SK-N-SH (cell line): Measurements from ENCODE around the gene MYOM3. TPM values are rescaled to one million over a fixed set of nuclear protein-coding genes. Genes with fewer than 3 reads are reported as not detected.

Experiments used
- CTCF ChIA-PET: fragments of 300-600, 350-600 bp; formaldehyde crosslinking; extraction: SDS; loops from one replicate; lab custom pipeline; 2021; lab: Yijun Ruan, JAX
- POLR2A ChIA-PET: fragments of 350-600 bp; sonication (Branson Sonifier 250); formaldehyde crosslinking; extraction: SDS; loops from one replicate; lab custom pipeline; 2020; ENCODE audit warnings: antibody characterized with exemption, inconsistent platforms; lab: Yijun Ruan, JAX
- DNase-seq: peaks from one replicate; pipeline ENCODE4 v3.0.0; 2012
- H2AFZ ChIP-seq: fragments of 200-600 bp; sonication (generic); 2 replicates; pipeline ENCODE4 v1.8.1; 2016; ENCODE audit warnings: antibody characterized with exemption, mild to moderate bottlenecking, low read depth
- H3F3A ChIP-seq: fragments of 200-600 bp; sonication (generic); replicated peaks from 2 replicates; pipeline ENCODE3; 2016; ENCODE audit warnings: antibody characterized with exemption, mild to moderate bottlenecking; ENCODE audit not compliant: insufficient read depth
- H3K27ac ChIP-seq, 2 experiments: fragments of 200-500 bp in 1 of 2; fragments of 200-600 bp in 1 of 2; sonication (Bioruptor generic) in 1 of 2; sonication (generic), shearing (Covaris generic) in 1 of 2; 2 replicates each; pipeline versions ENCODE4 v1.5.1 to v1.6.1; 2014 to 2016; ENCODE audit warnings: low read depth in 2 of 2, inconsistent platforms in 1 of 2, low read length in 1 of 2, mild to moderate bottlenecking in 1 of 2, mixed read lengths in 1 of 2
- H3K27me3 ChIP-seq: fragments of 200-600 bp; sonication (generic), shearing (Covaris generic); 2 replicates; pipeline ENCODE4 v1.6.1; 2016; ENCODE audit warnings: mixed run types; ENCODE audit not compliant: insufficient read depth
- H3K36me3 ChIP-seq, 2 experiments: fragments of 200-500 bp in 1 of 2; fragments of 200-600 bp in 1 of 2; sonication (Bioruptor generic) in 1 of 2; sonication (generic) in 1 of 2; replicated peaks in 1 of 2; 2 replicates each; pipeline versions ENCODE3 to v1.5.1; 2014 to 2016; ENCODE audit warnings: low read length in 1 of 2, mild to moderate bottlenecking in 1 of 2; ENCODE audit not compliant: insufficient read depth in 2 of 2, control insufficient read depth in 1 of 2
- H3K4me1 ChIP-seq, 2 experiments: fragments of 200-500 bp in 1 of 2; fragments of 200-600 bp in 1 of 2; sonication (Bioruptor generic) in 1 of 2; sonication (generic), shearing (Covaris generic) in 1 of 2; 2 replicates each; pipeline versions ENCODE4 v1.5.1 to v1.6.1; 2014 to 2016; ENCODE audit warnings: low read depth in 1 of 2, low read length in 1 of 2, mixed run types in 1 of 2; ENCODE audit not compliant: insufficient read depth in 2 of 2, control insufficient read depth in 1 of 2
- H3K4me2 ChIP-seq: fragments of 200-600 bp; sonication (generic), shearing (Covaris generic); 2 replicates; pipeline ENCODE4 v1.6.1; 2017; ENCODE audit warnings: mixed run types
- H3K4me3 ChIP-seq, 2 experiments: fragments of 200-500 bp in 1 of 2; fragments of 200-600 bp in 1 of 2; sonication (Bioruptor generic) in 1 of 2; sonication (generic), shearing (Covaris generic) in 1 of 2; 2 replicates each; pipeline versions ENCODE4 v1.5.1 to v1.8.1; 2014 to 2016; ENCODE audit warnings: low read depth in 2 of 2, inconsistent platforms in 1 of 2, low read length in 1 of 2, mild to moderate bottlenecking in 1 of 2, mixed read lengths in 1 of 2, moderate library complexity in 1 of 2
- H3K79me2 ChIP-seq: fragments of 200-600 bp; sonication (generic); 2 replicates; pipeline ENCODE4 v1.8.1; 2017; ENCODE audit warnings: mild to moderate bottlenecking; ENCODE audit not compliant: insufficient read depth
- H3K9ac ChIP-seq: fragments of 200-600 bp; sonication (generic); 2 replicates; pipeline ENCODE4 v1.6.1; 2017; ENCODE audit warnings: mixed run types
- H3K9me2 ChIP-seq: fragments of 200-600 bp; sonication (generic); 2 replicates; pipeline ENCODE4 v1.6.1; 2017; ENCODE audit warnings: mixed run types
- H3K9me3 ChIP-seq: fragments of 200-600 bp; sonication (generic); 2 replicates; pipeline ENCODE4 v1.6.1; 2017; ENCODE audit warnings: mixed run types, mild to moderate bottlenecking, moderate library complexity
- H4K20me1 ChIP-seq: fragments of 200-600 bp; sonication (generic); 2 replicates; pipeline ENCODE4 v1.6.1; 2017; ENCODE audit warnings: mild to moderate bottlenecking, mixed run types; ENCODE audit not compliant: insufficient read depth
- CHD2 ChIP-seq: fragments of 150-350 bp; IDR thresholded peaks from 2 replicates; pipeline ENCODE4 v1.6.1; 2018; ENCODE audit warnings: low read length; ENCODE audit not compliant: partially characterized antibody
- ELF1 ChIP-seq: IDR thresholded peaks from 2 replicates; pipeline ENCODE4 v1.4.0; 2012
- EZH2phosphoT487 ChIP-seq: fragments of 200-600 bp; sonication (generic); IDR thresholded peaks from 2 replicates; pipeline ENCODE4 v1.6.1; 2017; ENCODE audit warnings: low read depth, mixed run types, mild to moderate bottlenecking, antibody characterized with exemption, moderate library complexity, borderline replicate concordance
- FOSL2 ChIP-seq: IDR thresholded peaks from 2 replicates; pipeline ENCODE4 v1.4.0; 2012; ENCODE audit warnings: low read depth, mild to moderate bottlenecking, moderate library complexity, borderline replicate concordance
- FOXJ3 ChIP-seq: sonication (generic); formaldehyde crosslinking; IDR thresholded peaks from 2 replicates; pipeline ENCODE4 v1.5.1; 2020; ENCODE audit warnings: mild to moderate bottlenecking, missing genetic modification reagents
- GABPA ChIP-seq: IDR thresholded peaks from 2 replicates; pipeline ENCODE4 v1.4.0; 2012; ENCODE audit warnings: low read depth, mild to moderate bottlenecking
- JUND ChIP-seq: IDR thresholded peaks from 2 replicates; pipeline ENCODE4 v1.4.0; 2012
- MEF2A ChIP-seq: IDR thresholded peaks from 2 replicates; pipeline ENCODE4 v1.4.0; 2012; ENCODE audit warnings: low read depth, borderline replicate concordance
- MXI1 ChIP-seq: IDR thresholded peaks from 2 replicates; pipeline ENCODE4 v1.6.1; 2012; ENCODE audit warnings: mild to moderate bottlenecking, low read depth, low read length, improper control_type of control experiment
- NRF1 ChIP-seq: IDR thresholded peaks from 2 replicates; pipeline ENCODE4 v1.6.1; 2012; ENCODE audit warnings: low read depth, mild to moderate bottlenecking, low read length
- POLR2AphosphoS5 ChIP-seq: IDR thresholded peaks from 2 replicates; pipeline ENCODE4 v1.6.1; 2012; ENCODE audit warnings: low read depth, low read length
- RAD21 ChIP-seq: IDR thresholded peaks from 2 replicates; pipeline ENCODE4 v1.6.1; 2012; ENCODE audit warnings: mild to moderate bottlenecking, low read length
- RCOR1 ChIP-seq: fragments of 150-350 bp; IDR thresholded peaks from 2 replicates; pipeline ENCODE4 v1.6.1; 2017; ENCODE audit warnings: antibody characterized with exemption, low read length
- REST ChIP-seq: IDR thresholded peaks from 2 replicates; pipeline ENCODE4 v1.6.1; 2012; ENCODE audit warnings: mild to moderate bottlenecking, low read depth, low read length, moderate library complexity
- ZBTB33 ChIP-seq: IDR thresholded peaks from 2 replicates; pipeline ENCODE4 v1.4.0; 2012; ENCODE audit warnings: low read depth, borderline replicate concordance
- WGBS: methylation state at CpG from one replicate; pipeline ENCODE4 v1.1.6; 2017; ENCODE audit warnings: low lambda C conversion rate; 5-methylcytosine and 5-hydroxymethylcytosine counted together
- polyA plus RNA-seq, 3 experiments: library from polyadenylated mRNA; depleted of rRNA; stranded (reverse); fragments of >200 nt; gene quantifications; 2 replicates each; pipeline ENCODE4 v1.2.3, GENCODE V29; 2012

Gene MYOM3
- polyA plus RNA-seq, 1 of the 3 experiments (the other 2 are of a cell fraction): 0.02 TPM

- Histone ChIP-seq H3F3A (no peaks in the 10 kb centered on the region), H3K4me2 (peak overlapping the region; percentile 51), H3K9me2 (no peaks in the 10 kb centered on the region), H3K36me3 (no peaks in the 10 kb centered on the region), H3K27ac (no peak overlapping the region), H3K4me1 (peaks cover 0 to 4% of the 10 kb centered on the region in 2 experiments; a peak in 1 of 4 replicates), H2AFZ (no peak overlapping the region), H3K9me3 (no peaks in the 10 kb centered on the region), H3K9ac (peak overlapping the region; percentile 5; the same call in 1 of the 2 replicates), H3K27me3 (no peaks in the 10 kb centered on the region; the same call in 1 of the 2 replicates), H3K4me3 (peak overlapping the region; percentile 25 to 42; a peak in 1 of 4 replicates), H3K79me2 (no peaks in the 10 kb centered on the region), H4K20me1 (no peaks in the 10 kb centered on the region)
- CTCF ChIA-PET: interaction anchor here (0.6 to 9.5 kb wide), 55 partner anchors 9 to 749 kb away, joined by 3 to 72 read pairs (median 5); partner anchors contain the start of genes IFNLR1, MYOM3 and NIPAL3
- WGBS: 39% methylated on average over 5 of the region's 5 CpGs
- POLR2A ChIA-PET: no interaction called here
- TF ChIP-seq MXI1 (no peak), ELF1 (no peak), POLR2AphosphoS5 (no peak), JUND (peak; percentile 34), FOSL2 (peak; percentile 78)
- no peak for DNase-seq
These were observed 37.9 kb upstream of the MYOM3 start for GRCh38 chr1:24149866-24150233.

GRCh38 chr1:24147816-24148215 lies 35.9 kb upstream of the MYOM3 start:
- H3K36me3 ChIP-seq: no peaks in the 10 kb centered on the region
- TF ChIP-seq RCOR1: no peak
- no peak for TF ChIP-seq MEF2A
- TF ChIP-seq ELF1: no peak
- no peak for TF ChIP-seq GABPA
- TF ChIP-seq JUND: no peak
- no peak for TF ChIP-seq EZH2phosphoT487
- TF ChIP-seq, all 33 proteins: peak for 0
- Histone ChIP-seq H2AFZ (no peak overlapping the region), H3K27me3 (peaks cover 5% of the 10 kb centered on the region; the same call in 1 of the 2 replicates), H3K9me2 (no peaks in the 10 kb centered on the region), H3F3A (no peaks in the 10 kb centered on the region), H3K4me3 (no peak overlapping the region), H3K9me3 (no peaks in the 10 kb centered on the region), H3K4me1 (peaks cover 0 to 4% of the 10 kb centered on the region in 2 experiments; a peak in 1 of 4 replicates), H3K27ac (no peak overlapping the region), H3K79me2 (no peaks in the 10 kb centered on the region), H3K4me2 (no peak overlapping the region), H3K9ac (no peak overlapping the region), H4K20me1 (no peaks in the 10 kb centered on the region)
- DNase-seq: no peak
- POLR2A ChIA-PET: no interaction called here
- CTCF ChIA-PET: interaction anchor here (0.7 to 9.5 kb wide), 6 partner anchors 9 to 245 kb away, joined by 3 to 72 read pairs (median 4); no protein-coding TSS in a partner anchor
- 60% methylated on average over 6 of the region's 6 CpGs for WGBS

GRCh38 chr1:24147194-24147593 lies 35.3 kb upstream of the MYOM3 start:
- ChIA-PET CTCF (interaction anchor here (0.7 to 9.5 kb wide), 5 partner anchors 9 to 246 kb away, joined by 3 to 72 read pairs (median 6); no protein-coding TSS in a partner anchor), POLR2A (no interaction called here)
- H3K4me1 ChIP-seq: peaks cover 0 to 4% of the 10 kb centered on the region in 2 experiments; a peak in 1 of 4 replicates
- H3K9me2 ChIP-seq: no peaks in the 10 kb centered on the region
- no peaks in the 10 kb centered on the region for H3K36me3 ChIP-seq
- no peak overlapping the region for H3K9ac ChIP-seq
- H2AFZ ChIP-seq: no peak overlapping the region
- no peak overlapping the region for H3K27ac ChIP-seq
- no peaks in the 10 kb centered on the region for H4K20me1 ChIP-seq
- H3K4me3 ChIP-seq: no peak overlapping the region
- H3F3A ChIP-seq: no peaks in the 10 kb centered on the region
- H3K9me3 ChIP-seq: no peaks in the 10 kb centered on the region
- H3K4me2 ChIP-seq: no peak overlapping the region
- H3K27me3 ChIP-seq: peaks cover 5% of the 10 kb centered on the region; the same call in 1 of the 2 replicates
- no peak for DNase-seq
- H3K79me2 ChIP-seq: no peaks in the 10 kb centered on the region
- WGBS: 88% methylated on average over 8 of the region's 9 CpGs
- no peak for TF ChIP-seq FOXJ3 (CRISPR knock-in tag)
- TF ChIP-seq CHD2: no peak
- no peak for TF ChIP-seq REST
- TF ChIP-seq RAD21: no peak
- no peak for TF ChIP-seq ZBTB33
- no peak for TF ChIP-seq NRF1
